HepG2 (cell line): ENCODE data around the gene HIVEP2. TPM values are rescaled to one million over a fixed set of nuclear protein-coding genes. Genes with fewer than 3 reads are reported as not detected.

Source experiments
- ARID5B ChIP-seq: IDR thresholded peaks from 2 replicates; pipeline ENCODE4 v1.4.0; 2020; ENCODE audit warnings: mild to moderate bottlenecking, missing genetic modification reagents
- PATZ1 ChIP-seq: sonication (generic); formaldehyde crosslinking; IDR thresholded peaks from 2 replicates; pipeline ENCODE4 v1.4.0; 2020; ENCODE audit warnings: missing genetic modification reagents
- PLSCR1 ChIP-seq: sonication (generic); formaldehyde crosslinking; IDR thresholded peaks from 2 replicates; pipeline ENCODE4 v1.5.0; 2020; ENCODE audit warnings: missing genetic modification reagents, mild to moderate bottlenecking, borderline replicate concordance
- POGZ ChIP-seq: sonication (generic); formaldehyde crosslinking; IDR thresholded peaks from 2 replicates; pipeline ENCODE4 v1.4.0; 2020; ENCODE audit warnings: mild to moderate bottlenecking, missing genetic modification reagents
- POLR2A ChIP-seq, 2 experiments: IDR thresholded peaks; 2 replicates each; pipeline ENCODE4 v1.6.1; 2011; ENCODE audit warnings: low read depth in 2 of 2, low read length in 2 of 2, mild to moderate bottlenecking in 1 of 2, moderate library complexity in 1 of 2; ENCODE audit not compliant: insufficient read depth in 1 of 2
- RBFOX2 ChIP-seq: fragments of 200-400 bp; formaldehyde crosslinking; IDR thresholded peaks from 2 replicates; pipeline ENCODE4 v1.6.1; 2017; ENCODE audit warnings: low read depth, mild to moderate bottlenecking, low read length
- UBTF ChIP-seq: sonication (generic); formaldehyde crosslinking; IDR thresholded peaks from 2 replicates; pipeline ENCODE4 v1.4.0; 2020; ENCODE audit warnings: mild to moderate bottlenecking, missing genetic modification reagents
- ZBTB4 ChIP-seq: sonication (generic); formaldehyde crosslinking; IDR thresholded peaks from 2 replicates; pipeline ENCODE4 v1.4.0; 2020; ENCODE audit warnings: missing genetic modification reagents, mild to moderate bottlenecking, borderline replicate concordance
- ZKSCAN5 ChIP-seq: sonication (generic); formaldehyde crosslinking; IDR thresholded peaks from 2 replicates; pipeline ENCODE4 v1.5.1; 2020; ENCODE audit warnings: mild to moderate bottlenecking, missing genetic modification reagents
- ZNF101 ChIP-seq: sonication (generic); formaldehyde crosslinking; IDR thresholded peaks from 2 replicates; pipeline ENCODE4 v1.4.0; 2020; ENCODE audit warnings: mild to moderate bottlenecking, low read depth, missing genetic modification reagents, borderline replicate concordance
- ZNF205 ChIP-seq: IDR thresholded peaks from 2 replicates; pipeline ENCODE4 v1.6.1; 2018; ENCODE audit warnings: missing biosample characterization, missing genetic modification reagents
- ZNF251 ChIP-seq: sonication (generic); formaldehyde crosslinking; IDR thresholded peaks from 2 replicates; pipeline ENCODE4 v1.9.0; 2021; ENCODE audit warnings: mild to moderate bottlenecking, missing genetic modification reagents
- ZNF556 ChIP-seq: sonication (generic); formaldehyde crosslinking; IDR thresholded peaks from 2 replicates; pipeline ENCODE4 v1.4.0; 2020; ENCODE audit warnings: mild to moderate bottlenecking, missing genetic modification reagents, borderline replicate concordance
- ZNF766 ChIP-seq: sonication (generic); formaldehyde crosslinking; IDR thresholded peaks from 2 replicates; pipeline ENCODE4 v1.5.0; 2020; ENCODE audit warnings: missing genetic modification reagents, borderline replicate concordance
- polyA plus RNA-seq, 8 experiments: library from polyadenylated mRNA; depleted of rRNA in 3 of 8; stranded (reverse) in 7 of 8; unstranded in 1 of 8; fragments of >200 nt; fragmentation: Illumina TruSeq in 4 of 8; extraction: Trizol in 4 of 8; gene quantifications; 2 replicates each; pipeline versions ENCODE4 v1.2.1 to v1.2.3, GENCODE V29; 2011 to 2016; ENCODE audit warnings: low read depth in 4 of 8, missing spikeins in 1 of 8, mixed read lengths in 1 of 8; ENCODE audit not compliant: insufficient read depth in 1 of 8
- total RNA-seq, 5 experiments: library from RNA; depleted of rRNA; stranded (reverse); fragments of >200 nt; fragmentation: Illumina TruSeq; extraction: Trizol; gene quantifications; 2 replicates each; pipeline ENCODE4 v1.2.3, GENCODE V29; 2016; ENCODE audit warnings: low read depth in 1 of 5

Gene HIVEP2
- total and polyA plus RNA-seq, 2 of the 13 experiments (the other 11 are each of a cell fraction or from before 2014, with no cell fraction given), result 3.4 to 12.9 TPM

- peak; percentile 27 for TF ChIP-seq ARID5B
- no peak for TF ChIP-seq PATZ1 (CRISPR knock-in tag)
- TF ChIP-seq RBFOX2, result no peak
- TF ChIP-seq POLR2A (IDR thresholded peaks at IDR 0.05; ENCODE audit: insufficient read depth in 1 of 2, low read depth in 2 of 2, low read length in 2 of 2), result 0 out of 4 replicates have a peak, but pooled peaks of 1 of the 2 experiments have one; percentile 18
- TF ChIP-seq PLSCR1 (CRISPR knock-in tag), result no peak
- no peak for TF ChIP-seq ZNF766 (CRISPR knock-in tag)
- 0 out of 2 replicates have a peak, but pooled peaks have one; percentile 14 for TF ChIP-seq POGZ (CRISPR knock-in tag)
- no peak for TF ChIP-seq ZNF101 (CRISPR knock-in tag)
- no peak for TF ChIP-seq ZNF205 (CRISPR knock-in tag)
- no peak for TF ChIP-seq ZNF251 (CRISPR knock-in tag)
- TF ChIP-seq ZNF556 (CRISPR knock-in tag), result no peak
- TF ChIP-seq ZBTB4 (CRISPR knock-in tag), result no peak
- TF ChIP-seq UBTF, result no peak
- TF ChIP-seq ZKSCAN5 (CRISPR knock-in tag), result no peak
These were observed 105.9 kb downstream of the HIVEP2 start (continued) for GRCh38 chr6:142838821-142839685.
